ENCODE measurements around the gene TNPO1. TPM values are rescaled to one million over a fixed set of nuclear protein-coding genes. Genes with fewer than 3 reads are reported as not detected.

Gene TNPO1
- total RNA-seq, 1 experiment from 2014 or later: 185 TPM

- Histone ChIP-seq H3K4me3 (no peak overlapping the region), H3K9me2 (ENCODE audit: insufficient read depth) (no peaks in the 10 kb centered on the region), H4K20me1 (ENCODE audit: insufficient read depth) (no peaks in the 10 kb centered on the region), H2AFZ (no peak overlapping the region; the same call in 1 of the 2 replicates), H3K27ac (no peak overlapping the region), H3K36me3 (ENCODE audit: low read depth) (no peaks in the 10 kb centered on the region), H3K4me1 (replicated peaks; ENCODE audit: insufficient read depth) (no peaks in the 10 kb centered on the region), H3K27me3 (ENCODE audit: insufficient read depth, low read depth) (no peaks in the 10 kb centered on the region), H3F3A (ENCODE audit: insufficient read depth, low read depth) (no peaks in the 10 kb centered on the region), H3K9me3 (ENCODE audit: insufficient read depth, low read depth) (peaks cover 10% of the 10 kb centered on the region; the same call in 1 of the 2 replicates), H3K4me2 (no peak overlapping the region), H3K79me2 (ENCODE audit: low read depth) (no peaks in the 10 kb centered on the region)
- no TSS peak for BruUV-seq (replicated peaks)
- intact Hi-C loops (cut with micrococcal nuclease; ENCODE audit: unreplicated experiment): no loop called here
- TF ChIP-seq CTCF (conservative IDR thresholded peaks at IDR 0.05): no peak
- no peak for TF ChIP-seq EZH2 (IDR thresholded peaks at IDR 0.05; ENCODE audit: low read depth)
- no peak for DNase-seq
- ChIA-PET POLR2A (ENCODE audit: unreplicated experiment) (no interaction called here), CTCF (no interaction called here)
These were observed 120.4 kb downstream of the TNPO1 start for GRCh38 chr5:72936893-72937292.

GRCh38 chr5:72937517-72938061, 121.1 kb downstream of the TNPO1 start:
- no peaks in the 10 kb centered on the region for H4K20me1 ChIP-seq (ENCODE audit: insufficient read depth)
- H3K79me2 ChIP-seq (ENCODE audit: low read depth): no peaks in the 10 kb centered on the region
- BruUV-seq (replicated peaks): no TSS peak
- DNase-seq: no peak
- peak overlapping the region; percentile 36; the same call in 1 of the 2 replicates for H2AFZ ChIP-seq
- H3F3A ChIP-seq (ENCODE audit: insufficient read depth, low read depth): no peaks in the 10 kb centered on the region
- H3K27me3 ChIP-seq (ENCODE audit: insufficient read depth, low read depth): no peaks in the 10 kb centered on the region
- no peak overlapping the region for H3K27ac ChIP-seq
- no peak overlapping the region for H3K4me3 ChIP-seq
- H3K4me2 ChIP-seq: no peak overlapping the region
- intact Hi-C loops (cut with micrococcal nuclease; ENCODE audit: unreplicated experiment): no loop called here
- POLR2A ChIA-PET (ENCODE audit: unreplicated experiment): no interaction called here
- CTCF ChIA-PET: no interaction called here
- TF ChIP-seq CTCF (conservative IDR thresholded peaks at IDR 0.05): no peak
- TF ChIP-seq EZH2 (IDR thresholded peaks at IDR 0.05; ENCODE audit: low read depth): no peak
- H3K9me3 ChIP-seq (ENCODE audit: insufficient read depth, low read depth): peaks cover 10% of the 10 kb centered on the region; the same call in 1 of the 2 replicates
- no peaks in the 10 kb centered on the region for H3K36me3 ChIP-seq (ENCODE audit: low read depth)
- no peaks in the 10 kb centered on the region for H3K4me1 ChIP-seq (replicated peaks; ENCODE audit: insufficient read depth)
- no peaks in the 10 kb centered on the region for H3K9me2 ChIP-seq (ENCODE audit: insufficient read depth)

GRCh38 chr5:72938206-72938605, 121.7 kb downstream of the TNPO1 start:
- Histone ChIP-seq H3K27ac (no peak overlapping the region), H3K4me1 (replicated peaks; ENCODE audit: insufficient read depth) (no peaks in the 10 kb centered on the region), H3F3A (ENCODE audit: insufficient read depth, low read depth) (no peaks in the 10 kb centered on the region), H3K9me2 (ENCODE audit: insufficient read depth) (no peaks in the 10 kb centered on the region), H3K4me2 (no peak overlapping the region), H3K79me2 (ENCODE audit: low read depth) (no peaks in the 10 kb centered on the region), H3K9me3 (ENCODE audit: insufficient read depth, low read depth) (peaks cover 10% of the 10 kb centered on the region; the same call in 1 of the 2 replicates), H3K27me3 (ENCODE audit: insufficient read depth, low read depth) (no peaks in the 10 kb centered on the region), H2AFZ (no peak overlapping the region), H3K4me3 (no peak overlapping the region), H4K20me1 (ENCODE audit: insufficient read depth) (no peaks in the 10 kb centered on the region), H3K36me3 (ENCODE audit: low read depth) (no peaks in the 10 kb centered on the region)
- no peak for DNase-seq
- POLR2A ChIA-PET (ENCODE audit: unreplicated experiment): no interaction called here
- no TSS peak for BruUV-seq (replicated peaks)
- no peak for TF ChIP-seq CTCF (conservative IDR thresholded peaks at IDR 0.05)
- TF ChIP-seq EZH2 (IDR thresholded peaks at IDR 0.05; ENCODE audit: low read depth): no peak
- intact Hi-C loops (cut with micrococcal nuclease; ENCODE audit: unreplicated experiment): no loop called here
- CTCF ChIA-PET: interaction anchor here (0.6 kb wide), 1 partner anchor 217 kb away, joined by 4 read pairs; no protein-coding TSS in a partner anchor
